Measurements from ENCODE around the gene PSMD1. TPM values are rescaled to one million over a fixed set of nuclear protein-coding genes. Genes with fewer than 3 reads are reported as not detected.
"Not testable (repeated sequence)": the region's sequence is repeated elsewhere in the genome, so short reads cannot be mapped to it uniquely, and the experiment has no call there.

PSMD1 gene
- polyA plus RNA-seq, 2 donors: 18.0 to 38.6 TPM

DNA sequence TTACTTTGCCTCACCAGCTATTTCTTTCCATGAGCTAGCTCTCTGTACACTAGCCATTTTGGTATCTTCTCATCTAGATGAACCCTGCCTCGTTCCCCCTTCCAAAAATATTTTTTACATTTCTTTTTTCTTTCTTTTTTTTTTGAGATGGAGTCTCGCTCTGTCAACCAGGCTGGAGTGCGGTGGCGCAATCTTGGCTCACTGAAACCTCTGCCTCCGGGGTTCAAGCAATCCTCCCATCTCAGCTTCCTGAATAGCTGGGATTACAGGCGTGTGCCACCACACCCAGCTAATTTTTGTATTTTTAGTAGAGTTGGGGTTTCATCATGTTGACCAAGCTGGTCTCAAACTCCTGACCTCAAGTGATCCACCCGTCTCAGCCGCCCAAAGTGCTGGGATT, 10.9 kb downstream of the PSMD1 start:
- H3K36me3 ChIP-seq (ENCODE audit: control insufficient read depth in 2 of 2, insufficient read depth in 2 of 2, low read length in 1 of 2); H3K4me1 ChIP-seq (ENCODE audit: control insufficient read depth in 2 of 2, insufficient read depth in 2 of 2, low read length in 1 of 2); H3K27ac ChIP-seq (ENCODE audit: low read depth in 2 of 2, low read length in 1 of 2); H3K9me3 ChIP-seq (ENCODE audit: control insufficient read depth in 2 of 2, insufficient read depth in 1 of 2, low read depth in 1 of 2, low read length in 1 of 2); H3K4me3 ChIP-seq (ENCODE audit: low read depth in 1 of 2, low read length in 2 of 2); H3K27me3 ChIP-seq (ENCODE audit: control insufficient read depth in 1 of 2, insufficient read depth in 2 of 2, low read length in 2 of 2): not testable (repeated sequence)
- WGBS, 2 donors: 91 to 95% methylated on average over 8 of the region's 8 CpGs

DNA sequence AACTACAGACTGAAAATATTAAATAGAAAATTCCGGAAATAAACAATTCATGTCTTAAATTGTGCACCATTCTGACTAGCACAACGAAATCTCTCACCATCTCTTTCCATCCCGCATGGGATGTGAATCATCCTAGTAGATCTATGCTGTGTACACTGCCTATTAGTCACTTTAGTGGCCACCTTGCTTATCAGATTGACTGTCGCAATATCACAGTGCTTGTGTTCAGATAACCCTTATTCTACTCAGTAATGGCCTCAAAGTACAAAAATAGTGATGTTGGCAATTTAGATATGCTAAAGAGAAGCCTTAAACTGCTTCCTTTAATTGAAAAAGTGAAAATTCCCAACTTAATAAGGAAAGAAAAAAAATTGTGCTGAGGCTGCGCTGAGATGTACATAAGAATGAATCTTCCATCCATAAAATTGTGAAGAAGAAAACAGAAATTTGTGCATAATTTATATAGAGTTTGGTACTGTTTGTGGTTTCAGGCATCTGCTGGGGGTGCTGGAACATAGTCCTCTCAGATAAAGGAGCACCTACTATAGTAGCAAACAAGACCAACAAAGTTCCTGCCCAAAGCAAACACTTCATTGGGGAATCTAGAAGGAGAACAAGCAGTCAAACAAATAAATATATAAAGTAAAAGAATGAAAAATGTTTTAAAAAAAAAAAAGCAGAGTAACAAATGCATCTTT, 12.0 kb downstream of the PSMD1 start:
- 86 to 91% methylated on average over 5 of the region's 5 CpGs for WGBS, 2 donors
- Histone ChIP-seq H3K4me3 (ENCODE audit: low read depth in 1 of 2, low read length in 2 of 2) (no peak overlapping the region), H3K4me1 (ENCODE audit: control insufficient read depth in 2 of 2, insufficient read depth in 2 of 2, low read length in 1 of 2) (no peaks in the 10 kb centered on the region), H3K27ac (ENCODE audit: low read depth in 2 of 2, low read length in 1 of 2) (no peak overlapping the region), H3K27me3 (ENCODE audit: control insufficient read depth in 1 of 2, insufficient read depth in 2 of 2, low read length in 2 of 2) (no peaks in the 10 kb centered on the region), H3K9me3 (ENCODE audit: control insufficient read depth in 2 of 2, insufficient read depth in 1 of 2, low read depth in 1 of 2, low read length in 1 of 2) (no peaks in the 10 kb centered on the region), H3K36me3 (ENCODE audit: control insufficient read depth in 2 of 2, insufficient read depth in 2 of 2, low read length in 1 of 2) (peaks cover 0 to 5% of the 10 kb centered on the region in 2 donors)

DNA sequence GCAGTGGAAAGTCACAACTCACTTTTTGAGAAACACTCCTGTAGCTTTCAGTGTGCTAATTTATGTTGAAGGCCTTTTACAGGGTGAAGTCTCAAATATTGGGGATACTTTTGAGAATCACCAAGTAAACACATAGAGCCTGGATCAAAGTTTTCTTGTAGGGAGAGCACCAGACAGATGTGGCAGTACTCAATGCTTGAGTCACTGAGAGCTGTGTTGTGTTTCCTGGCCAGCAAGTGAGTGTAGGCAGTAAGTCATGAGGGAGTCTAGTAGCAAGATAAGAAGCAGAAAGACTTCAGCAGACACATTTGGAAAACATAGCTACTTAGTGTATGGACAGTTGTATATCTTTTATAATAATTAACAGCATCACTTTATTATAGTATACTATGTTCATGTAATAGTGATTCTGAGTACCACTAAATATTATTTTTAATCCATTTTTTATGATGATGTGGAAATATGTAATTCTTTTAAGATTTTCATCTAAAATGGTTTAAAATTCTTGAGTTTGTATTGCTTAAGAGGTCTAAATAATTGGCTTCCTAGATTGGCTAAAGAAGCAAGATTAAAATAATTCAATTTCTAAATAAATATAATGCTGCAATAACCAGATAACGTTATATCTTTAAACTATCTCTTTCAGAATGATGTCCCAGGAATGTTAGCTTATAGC, 12.8 kb downstream of the PSMD1 start:
- WGBS, 2 donors: 90 to 93% methylated on average over 1 of the region's 1 CpG

GRCh38 chr2:231084565-231084964, 27.9 kb downstream of the PSMD1 start:
- Histone ChIP-seq H3K4me3 (ENCODE audit: low read depth in 1 of 2, low read length in 2 of 2) (no peak overlapping the region), H3K27ac (ENCODE audit: low read depth in 2 of 2, low read length in 1 of 2) (no peak overlapping the region), H3K36me3 (ENCODE audit: control insufficient read depth in 2 of 2, insufficient read depth in 2 of 2, low read length in 1 of 2) (peaks cover 11 to 23% of the 10 kb centered on the region in 2 donors), H3K4me1 (ENCODE audit: control insufficient read depth in 2 of 2, insufficient read depth in 2 of 2, low read length in 1 of 2) (no peaks in the 10 kb centered on the region), H3K27me3 (ENCODE audit: control insufficient read depth in 1 of 2, insufficient read depth in 2 of 2, low read length in 2 of 2) (no peaks in the 10 kb centered on the region), H3K9me3 (ENCODE audit: control insufficient read depth in 2 of 2, insufficient read depth in 1 of 2, low read depth in 1 of 2, low read length in 1 of 2) (no peaks in the 10 kb centered on the region)
- 88 to 100% methylated on average over 1 of the region's 1 CpG for WGBS, 2 donors

More for the DNA sequence above, 12.8 kb downstream of the PSMD1 start:
- Histone ChIP-seq H3K9me3 (ENCODE audit: control insufficient read depth in 2 of 2, insufficient read depth in 1 of 2, low read depth in 1 of 2, low read length in 1 of 2) (no peaks in the 10 kb centered on the region), H3K27ac (ENCODE audit: low read depth in 2 of 2, low read length in 1 of 2) (no peak overlapping the region), H3K36me3 (ENCODE audit: control insufficient read depth in 2 of 2, insufficient read depth in 2 of 2, low read length in 1 of 2) (peaks cover 0 to 5% of the 10 kb centered on the region in 2 donors), H3K4me1 (ENCODE audit: control insufficient read depth in 2 of 2, insufficient read depth in 2 of 2, low read length in 1 of 2) (no peaks in the 10 kb centered on the region), H3K27me3 (ENCODE audit: control insufficient read depth in 1 of 2, insufficient read depth in 2 of 2, low read length in 2 of 2) (no peaks in the 10 kb centered on the region), H3K4me3 (ENCODE audit: low read depth in 1 of 2, low read length in 2 of 2) (no peak overlapping the region)

GRCh38 chr2:231088754-231089153, 32.1 kb downstream of the PSMD1 start:
- Histone ChIP-seq H3K27ac (ENCODE audit: low read depth in 2 of 2, low read length in 1 of 2) (no peak overlapping the region), H3K4me3 (ENCODE audit: low read depth in 1 of 2, low read length in 2 of 2) (no peak overlapping the region), H3K4me1 (ENCODE audit: control insufficient read depth in 2 of 2, insufficient read depth in 2 of 2, low read length in 1 of 2) (no peaks in the 10 kb centered on the region), H3K9me3 (ENCODE audit: control insufficient read depth in 2 of 2, insufficient read depth in 1 of 2, low read depth in 1 of 2, low read length in 1 of 2) (no peaks in the 10 kb centered on the region), H3K36me3 (ENCODE audit: control insufficient read depth in 2 of 2, insufficient read depth in 2 of 2, low read length in 1 of 2) (peaks cover 8 to 17% of the 10 kb centered on the region in 2 donors), H3K27me3 (ENCODE audit: control insufficient read depth in 1 of 2, insufficient read depth in 2 of 2, low read length in 2 of 2) (no peaks in the 10 kb centered on the region)
- WGBS, 2 donors: 69 to 81% methylated on average over 4 of the region's 4 CpGs

- Histone ChIP-seq H3K9me3 (ENCODE audit: control insufficient read depth in 2 of 2, insufficient read depth in 1 of 2, low read depth in 1 of 2, low read length in 1 of 2) (peaks cover 0 to 2% of the 10 kb centered on the region in 2 donors), H3K27ac (ENCODE audit: low read depth in 2 of 2, low read length in 1 of 2) (no peak overlapping the region), H3K36me3 (ENCODE audit: control insufficient read depth in 2 of 2, insufficient read depth in 2 of 2, low read length in 1 of 2) (peaks cover 3 to 7% of the 10 kb centered on the region in 2 donors), H3K4me3 (ENCODE audit: low read depth in 1 of 2, low read length in 2 of 2) (no peak overlapping the region), H3K27me3 (ENCODE audit: control insufficient read depth in 1 of 2, insufficient read depth in 2 of 2, low read length in 2 of 2) (no peaks in the 10 kb centered on the region), H3K4me1 (ENCODE audit: control insufficient read depth in 2 of 2, insufficient read depth in 2 of 2, low read length in 1 of 2) (no peaks in the 10 kb centered on the region)
- 85 to 95% methylated on average over 5 of the region's 5 CpGs for WGBS, 2 donors
Measured at GRCh38 chr2:231093933-231094332, 37.3 kb downstream of the PSMD1 start.

DNA sequence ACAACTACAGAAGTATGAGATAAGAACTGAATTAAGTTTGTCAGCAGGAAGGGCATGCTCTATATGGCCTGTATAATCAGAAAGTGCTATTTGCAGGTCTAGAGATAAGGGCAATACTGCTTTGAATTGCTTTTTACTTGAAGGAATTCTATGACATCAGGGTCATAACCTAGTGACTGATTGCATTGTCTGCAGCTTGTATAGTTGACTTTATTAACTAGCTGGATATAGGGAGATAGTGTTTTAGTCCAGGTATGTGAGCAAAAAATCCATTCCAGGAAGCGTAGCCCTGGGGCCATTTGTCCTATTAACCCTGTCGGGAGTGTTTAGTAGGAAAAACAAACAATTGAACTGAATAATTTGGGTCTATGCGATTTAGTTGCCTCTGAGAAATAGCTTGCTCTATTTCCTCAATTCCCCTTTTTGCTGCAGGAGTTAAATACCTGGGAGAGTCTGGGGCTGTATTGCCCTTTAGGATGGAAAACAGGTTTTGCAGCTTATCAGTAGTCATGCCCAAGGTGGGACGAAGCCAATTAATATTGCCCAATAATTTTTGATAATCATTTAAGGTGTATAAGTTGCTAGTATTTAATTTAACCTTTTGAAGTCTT, 38.2 kb downstream of the PSMD1 start:
- Histone ChIP-seq H3K9me3 (ENCODE audit: control insufficient read depth in 2 of 2, insufficient read depth in 1 of 2, low read depth in 1 of 2, low read length in 1 of 2) (peaks cover 2 to 4% of the 10 kb centered on the region in 2 donors), H3K4me3 (ENCODE audit: low read depth in 1 of 2, low read length in 2 of 2) (no peak overlapping the region), H3K36me3 (ENCODE audit: control insufficient read depth in 2 of 2, insufficient read depth in 2 of 2, low read length in 1 of 2) (peaks cover 6% of the 10 kb centered on the region in 2 donors), H3K27ac (ENCODE audit: low read depth in 2 of 2, low read length in 1 of 2) (no peak overlapping the region), H3K27me3 (ENCODE audit: control insufficient read depth in 1 of 2, insufficient read depth in 2 of 2, low read length in 2 of 2) (no peaks in the 10 kb centered on the region), H3K4me1 (ENCODE audit: control insufficient read depth in 2 of 2, insufficient read depth in 2 of 2, low read length in 1 of 2) (no peaks in the 10 kb centered on the region)
- WGBS, 2 donors: 69 to 78% methylated on average over 4 of the region's 4 CpGs

DNA sequence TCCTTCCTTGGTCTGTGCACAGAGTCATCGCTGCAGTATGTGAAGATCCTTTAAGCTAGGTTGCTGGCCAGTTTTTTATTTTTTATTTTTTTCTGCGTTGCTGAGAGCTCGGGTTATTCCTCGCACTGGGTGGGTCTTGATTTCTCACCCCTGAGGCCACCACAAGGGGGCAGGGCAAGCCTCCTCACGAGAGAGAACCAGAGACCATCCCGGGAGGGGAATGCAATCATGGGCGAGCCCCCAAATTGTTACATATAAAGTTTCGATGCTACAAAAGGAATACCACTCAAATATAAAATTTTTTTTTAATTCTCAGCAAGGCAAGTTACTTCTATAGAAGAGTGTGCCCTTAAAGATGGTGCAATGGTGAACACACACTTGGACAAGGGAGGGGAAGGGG, 43.3 kb downstream of the PSMD1 start:
- Histone ChIP-seq H3K4me1 (ENCODE audit: control insufficient read depth in 2 of 2, insufficient read depth in 2 of 2, low read length in 1 of 2) (no peaks in the 10 kb centered on the region), H3K36me3 (ENCODE audit: control insufficient read depth in 2 of 2, insufficient read depth in 2 of 2, low read length in 1 of 2) (peaks cover 4 to 7% of the 10 kb centered on the region in 2 donors), H3K4me3 (ENCODE audit: low read depth in 1 of 2, low read length in 2 of 2) (no peak overlapping the region), H3K27me3 (ENCODE audit: control insufficient read depth in 1 of 2, insufficient read depth in 2 of 2, low read length in 2 of 2) (no peaks in the 10 kb centered on the region), H3K27ac (ENCODE audit: low read depth in 2 of 2, low read length in 1 of 2) (no peak overlapping the region), H3K9me3 (ENCODE audit: control insufficient read depth in 2 of 2, insufficient read depth in 1 of 2, low read depth in 1 of 2, low read length in 1 of 2) (peaks cover 3 to 7% of the 10 kb centered on the region in 2 donors)
- WGBS, 2 donors: 97 to 98% methylated on average over 8 of the region's 8 CpGs

GRCh38 chr2:231100321-231100720, 43.7 kb downstream of the PSMD1 start:
- H3K27ac ChIP-seq (ENCODE audit: low read depth in 2 of 2, low read length in 1 of 2): not testable (repeated sequence)
- 98 to 100% methylated on average over 2 of the region's 2 CpGs for WGBS, 2 donors

More at GRCh38 chr2:231100321-231100720, 43.7 kb downstream of the PSMD1 start:
- not testable (repeated sequence) for H3K36me3 ChIP-seq (ENCODE audit: control insufficient read depth in 2 of 2, insufficient read depth in 2 of 2, low read length in 1 of 2); H3K4me1 ChIP-seq (ENCODE audit: control insufficient read depth in 2 of 2, insufficient read depth in 2 of 2, low read length in 1 of 2); H3K4me3 ChIP-seq (ENCODE audit: low read depth in 1 of 2, low read length in 2 of 2); H3K9me3 ChIP-seq (ENCODE audit: control insufficient read depth in 2 of 2, insufficient read depth in 1 of 2, low read depth in 1 of 2, low read length in 1 of 2); H3K27me3 ChIP-seq (ENCODE audit: control insufficient read depth in 1 of 2, insufficient read depth in 2 of 2, low read length in 2 of 2)

Data from esophagus (tissue), 2 donors.